IMR-90 (cell line): Measurements from ENCODE around the gene TAAR8. TPM values are rescaled to one million over a fixed set of nuclear protein-coding genes. Genes with fewer than 3 reads are reported as not detected.

Source experiments
- ATAC-seq: fragments of 200-7000 bp; cut with Tn5 transposase; 2 replicates; pipeline ENCODE4 v1.9.1; 2020; ENCODE audit warnings: low read depth, mild to moderate bottlenecking, moderate library complexity
- BruUV-seq: library from RNA; stranded (reverse); fragments of 400-500 nt; replicated peaks from 2 replicates; lab custom pipeline; 2021; lab: Mats Ljungman, UMichigan
- CTCF ChIA-PET: fragments of 300-600 bp; formaldehyde crosslinking; extraction: SDS; loops from one replicate; lab custom pipeline; 2021; ENCODE audit warnings: antibody characterized with exemption; lab: Yijun Ruan, JAX
- POLR2A ChIA-PET: fragments of 300-600 bp; sonication (Branson Sonifier 250); formaldehyde crosslinking; loops from one replicate; lab custom pipeline; 2022; ENCODE audit warnings: antibody characterized with exemption; ENCODE audit not compliant: unreplicated experiment; lab: Charles Lee
- DNase-seq: peaks from one replicate; pipeline ENCODE4 v3.0.0; 2013
- H2AFZ ChIP-seq: replicated peaks from 2 replicates; pipeline ENCODE3; 2013; ENCODE audit warnings: low read length, mild to moderate bottlenecking; ENCODE audit not compliant: poor library complexity
- H2AK5ac ChIP-seq: 2 replicates; pipeline ENCODE4 v1.6.1; 2013; ENCODE audit warnings: low read depth, low read length, inconsistent platforms
- H2AK9ac ChIP-seq: replicated peaks from 2 replicates; pipeline ENCODE3; 2013; ENCODE audit warnings: mild to moderate bottlenecking, low read depth, low read length, moderate library complexity; ENCODE audit not compliant: poor library complexity
- H2BK120ac ChIP-seq: 2 replicates; pipeline ENCODE4 v1.6.1; 2013; ENCODE audit warnings: low read depth, low read length, inconsistent platforms
- H2BK15ac ChIP-seq: 3 replicates; pipeline ENCODE4 v1.6.1; 2013; ENCODE audit warnings: low read depth, low read length, inconsistent platforms
- H2BK20ac ChIP-seq: 2 replicates; pipeline ENCODE4 v1.6.1; 2013; ENCODE audit warnings: low read depth, mild to moderate bottlenecking, inconsistent platforms, low read length, moderate library complexity
- H2BK5ac ChIP-seq: 2 replicates; pipeline ENCODE4 v1.6.1; 2013; ENCODE audit warnings: mild to moderate bottlenecking, low read depth, low read length, inconsistent platforms; ENCODE audit not compliant: poor library complexity, severe bottlenecking
- H3K14ac ChIP-seq: replicated peaks from 2 replicates; pipeline ENCODE4 v1.6.1; 2013; ENCODE audit warnings: low read depth, low read length, inconsistent platforms
- H3K18ac ChIP-seq: 2 replicates; pipeline ENCODE4 v1.6.1; 2013; ENCODE audit warnings: low read depth, low read length, control low read depth
- H3K23ac ChIP-seq: 2 replicates; pipeline ENCODE4 v1.6.1; 2013; ENCODE audit warnings: low read depth, low read length, inconsistent platforms
- H3K27ac ChIP-seq: 2 replicates; pipeline ENCODE4 v1.5.1; 2013; ENCODE audit warnings: mild to moderate bottlenecking, control low read depth, low read length; ENCODE audit not compliant: insufficient read depth
- H3K27me3 ChIP-seq: 2 replicates; pipeline ENCODE4 v1.6.1; 2013; ENCODE audit warnings: low read length; ENCODE audit not compliant: control insufficient read depth, insufficient read depth
- H3K36me3 ChIP-seq: 2 replicates; pipeline ENCODE4 v1.6.1; 2013; ENCODE audit warnings: low read length, mixed read lengths; ENCODE audit not compliant: control insufficient read depth, insufficient read depth
- H3K4ac ChIP-seq: 2 replicates; pipeline ENCODE4 v1.6.1; 2013; ENCODE audit warnings: low read depth, low read length, inconsistent platforms
- H3K4me1 ChIP-seq: 2 replicates; pipeline ENCODE4 v1.6.1; 2013; ENCODE audit warnings: low read length, mixed read lengths; ENCODE audit not compliant: control insufficient read depth, insufficient read depth
- H3K4me2 ChIP-seq: 2 replicates; pipeline ENCODE4 v1.6.1; 2013; ENCODE audit warnings: low read depth, mild to moderate bottlenecking, control low read depth, low read length, moderate library complexity
- H3K4me3 ChIP-seq: 2 replicates; pipeline ENCODE4 v1.5.1; 2013; ENCODE audit warnings: low read depth, mild to moderate bottlenecking, control low read depth, low read length, moderate library complexity; ENCODE audit not compliant: insufficient read depth
- H3K56ac ChIP-seq: 2 replicates; pipeline ENCODE4 v1.6.1; 2013; ENCODE audit warnings: low read length, inconsistent platforms; ENCODE audit not compliant: insufficient read depth; ENCODE audit errors: extremely low read depth
- H3K79me1 ChIP-seq, 2 experiments: 2 replicates each; pipeline ENCODE4 v1.6.1; 2013; ENCODE audit warnings: low read length in 2 of 2, inconsistent platforms in 1 of 2, low read depth in 1 of 2
- H3K9ac ChIP-seq: 2 replicates; pipeline ENCODE4 v1.6.1; 2013; ENCODE audit warnings: low read depth, low read length, control low read depth
- H3K9me1 ChIP-seq: 2 replicates; pipeline ENCODE4 v1.6.1; 2013; ENCODE audit warnings: low read length, inconsistent platforms; ENCODE audit not compliant: insufficient read depth
- H3K9me3 ChIP-seq: 2 replicates; pipeline ENCODE4 v1.6.1; 2013; ENCODE audit warnings: low read length; ENCODE audit not compliant: control insufficient read depth, insufficient read depth
- H4K20me1 ChIP-seq: 2 replicates; pipeline ENCODE4 v1.6.1; 2013; ENCODE audit warnings: low read length, inconsistent platforms; ENCODE audit not compliant: insufficient read depth
- H4K5ac ChIP-seq: 2 replicates; pipeline ENCODE4 v1.6.1; 2013; ENCODE audit warnings: mild to moderate bottlenecking, low read depth, low read length, control low read depth
- H4K8ac ChIP-seq, 2 experiments: 2 replicates each; pipeline ENCODE4 v1.6.1; 2013; ENCODE audit warnings: low read depth in 2 of 2, low read length in 2 of 2, control low read depth in 1 of 2, inconsistent platforms in 1 of 2
- H4K91ac ChIP-seq: 2 replicates; pipeline ENCODE4 v1.6.1; 2013; ENCODE audit warnings: low read depth, low read length, inconsistent platforms; ENCODE audit not compliant: insufficient read depth
- BHLHE40 ChIP-seq: fragments of 150-350 bp; IDR thresholded peaks from 2 replicates; pipeline ENCODE4 v1.6.1; 2016; ENCODE audit warnings: mild to moderate bottlenecking, low read depth, low read length
- CEBPB ChIP-seq: IDR thresholded peaks from 2 replicates; pipeline ENCODE4 v1.6.1; 2012; ENCODE audit warnings: low read depth, low read length, improper control_type of control experiment
- CHD1 ChIP-seq: IDR thresholded peaks from 2 replicates; pipeline ENCODE4 v1.6.1; 2012; ENCODE audit warnings: low read depth, low read length, improper control_type of control experiment
- CTCF ChIP-seq: conservative IDR thresholded peaks from 2 replicates; pipeline ENCODE4 v1.5.1; 2012; ENCODE audit warnings: mild to moderate bottlenecking, low read depth, low read length, improper control_type of control experiment
- ELK1 ChIP-seq: fragments of 150-350 bp; IDR thresholded peaks from 2 replicates; pipeline ENCODE4 v1.6.1; 2016; ENCODE audit warnings: low read depth, mild to moderate bottlenecking, low read length, moderate library complexity, borderline replicate concordance
- FOS ChIP-seq: fragments of 150-350 bp; IDR thresholded peaks from 2 replicates; pipeline ENCODE4 v1.6.1; 2016; ENCODE audit warnings: low read depth, low read length
- MAFK ChIP-seq: IDR thresholded peaks from 2 replicates; pipeline ENCODE4 v1.6.1; 2012; ENCODE audit warnings: low read depth, low read length, improper control_type of control experiment
- MAZ ChIP-seq: IDR thresholded peaks from 2 replicates; pipeline ENCODE4 v1.6.1; 2012; ENCODE audit warnings: low read depth, mild to moderate bottlenecking, low read length, improper control_type of control experiment, moderate library complexity, borderline replicate concordance
- MXI1 ChIP-seq: IDR thresholded peaks from 2 replicates; pipeline ENCODE4 v1.6.1; 2012; ENCODE audit warnings: low read depth, mild to moderate bottlenecking, low read length, moderate library complexity, borderline replicate concordance
- NFE2L2 ChIP-seq: fragments of 150-350 bp; IDR thresholded peaks from 2 replicates; pipeline ENCODE4 v1.6.1; 2016; ENCODE audit warnings: low read depth, mild to moderate bottlenecking, low read length
- POLR2A ChIP-seq: IDR thresholded peaks from 2 replicates; pipeline ENCODE4 v1.6.1; 2012; ENCODE audit warnings: mild to moderate bottlenecking, low read depth, low read length
- RAD21 ChIP-seq: IDR thresholded peaks from 2 replicates; pipeline ENCODE4 v1.6.1; 2012; ENCODE audit warnings: low read length, improper control_type of control experiment
- RCOR1 ChIP-seq: IDR thresholded peaks from 2 replicates; pipeline ENCODE4 v1.6.1; 2012; ENCODE audit warnings: mild to moderate bottlenecking, low read length, improper control_type of control experiment; ENCODE audit not compliant: insufficient replicate concordance
- RFX5 ChIP-seq: IDR thresholded peaks from 2 replicates; pipeline ENCODE4 v1.8.0; 2012; ENCODE audit warnings: low read depth, mild to moderate bottlenecking, low read length, moderate library complexity
- SMC3 ChIP-seq: fragments of 150-350 bp; IDR thresholded peaks from 2 replicates; pipeline ENCODE4 v1.6.1; 2016; ENCODE audit warnings: low read depth, mild to moderate bottlenecking, antibody characterized with exemption, low read length, moderate library complexity
- WGBS, 2 experiments: methylation state at CpG; one replicate each; pipeline versions ENCODE4 v1.1.5 to v1.1.7; 2013; ENCODE audit warnings: missing lambda C conversion rate in 2 of 2; ENCODE audit not compliant: insufficient read length in 1 of 2; ENCODE audit errors: extremely low coverage in 2 of 2; 5-methylcytosine and 5-hydroxymethylcytosine counted together
- dilution Hi-C: fragments of 300-500 bp; cut with HindIII; formaldehyde crosslinking; loops from one replicate; pipeline ENCODE4 v1.14.3; 2018; ENCODE audit warnings: low sequenced_read_pairs; ENCODE audit not compliant: unreplicated experiment
- in situ Hi-C: fragments of 300-500 bp; cut with MboI; formaldehyde crosslinking; loops from 3 replicates; pipeline ENCODE4 v1.14.3; 2019; ENCODE audit warnings: low sequenced_read_pairs, inconsistent platforms, mixed read lengths
- intact Hi-C: fragments of 100-400 bp; cut with micrococcal nuclease; formaldehyde crosslinking; loops from 2 replicates; pipeline ENCODE4 v1.10.0; 2022
- polyA plus RNA-seq, 3 experiments: library from polyadenylated mRNA; depleted of rRNA; stranded (reverse); fragments of >200 nt; gene quantifications; 2 replicates each; pipeline ENCODE4 v1.2.3, GENCODE V29; 2012; ENCODE audit warnings: low replicate concordance in 1 of 3
- total RNA-seq: library from RNA; depleted of rRNA; stranded (reverse); fragments of >200 nt; gene quantifications from 2 replicates; pipeline ENCODE4 v1.2.3, GENCODE V29; 2012
- TF ChIP-seq, protein P1 (sequence below): fragments of 150-350 bp; IDR thresholded peaks from 2 replicates; pipeline ENCODE4 v1.6.1; 2017; ENCODE audit warnings: mild to moderate bottlenecking, antibody characterized with exemption, low read length, low read depth

The TAAR8 gene
- total and polyA plus RNA-seq, 2 of the 4 experiments (the other 2 are of a cell fraction) = not detected

DNA sequence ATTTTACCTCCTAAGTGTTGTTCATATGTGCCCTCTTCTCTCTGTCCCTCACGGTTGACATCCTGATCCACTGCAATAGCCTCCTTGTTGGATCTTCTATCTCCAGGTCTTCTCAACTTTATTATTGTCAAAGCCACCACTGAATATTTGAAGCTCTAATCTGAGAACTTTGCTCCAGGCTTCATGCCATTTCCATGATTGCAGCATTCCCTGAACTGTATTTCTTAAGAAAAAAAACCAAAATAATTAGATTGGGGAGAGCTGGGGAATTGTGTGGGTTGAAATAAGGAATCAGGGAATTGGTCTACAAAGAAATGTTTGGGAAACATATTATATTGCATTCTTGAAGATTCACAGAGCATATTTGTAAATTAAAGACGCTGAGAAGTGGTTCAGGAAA is 37.1 kb upstream of the TAAR8 start:
- in situ Hi-C loops = no loop called here
- Histone ChIP-seq H3K18ac (no peak overlapping the region), H2BK120ac (no peak overlapping the region), H2BK20ac (no peak overlapping the region), H2AFZ (no peak overlapping the region), H2BK5ac (no peak overlapping the region), H4K8ac (no peak overlapping the region), H3K27me3 (peaks cover 16% of the 10 kb centered on the region), H2BK15ac (no peak overlapping the region), H3K79me1 (peaks cover 8 to 19% of the 10 kb centered on the region in 2 experiments; a peak in 2 of 4 replicates), H3K9me1 (no peaks in the 10 kb centered on the region), H4K20me1 (peaks cover 11% of the 10 kb centered on the region; the same call in 1 of the 2 replicates), H3K9me3 (no peaks in the 10 kb centered on the region), H3K14ac (no peak overlapping the region), H4K5ac (no peak overlapping the region), H3K36me3 (no peaks in the 10 kb centered on the region), H3K27ac (no peak overlapping the region), H3K23ac (no peak overlapping the region; the same call in 1 of the 2 replicates), H3K4me1 (peaks cover 4% of the 10 kb centered on the region), H3K56ac (no peak overlapping the region), H2AK9ac (no peak overlapping the region), H3K4me2 (no peak overlapping the region), H2AK5ac (no peak overlapping the region), H3K4ac (no peak overlapping the region), H3K4me3 (no peak overlapping the region), H3K9ac (no peak overlapping the region), H4K91ac (no peak overlapping the region)
- DNase-seq = no peak
- no peak for ATAC-seq
- intact Hi-C loops = no loop called here
- ChIA-PET POLR2A (no interaction called here), CTCF (no interaction called here)
- no TSS peak for BruUV-seq
- WGBS, 2 experiments = no CpG with 5 or more reads among the region's 2 CpGs
- dilution Hi-C loops = no loop called here
- TF ChIP-seq CHD1 (no peak), FOS (no peak), MXI1 (no peak), MAZ (no peak), NFE2L2 (no peak), SMC3 (no peak), RAD21 (no peak), CTCF (no peak), BHLHE40 (no peak), RCOR1 (no peak), ELK1 (no peak), RFX5 (no peak), POLR2A (no peak), CEBPB (no peak), MAFK (no peak)
- TF ChIP-seq, protein P1, sequence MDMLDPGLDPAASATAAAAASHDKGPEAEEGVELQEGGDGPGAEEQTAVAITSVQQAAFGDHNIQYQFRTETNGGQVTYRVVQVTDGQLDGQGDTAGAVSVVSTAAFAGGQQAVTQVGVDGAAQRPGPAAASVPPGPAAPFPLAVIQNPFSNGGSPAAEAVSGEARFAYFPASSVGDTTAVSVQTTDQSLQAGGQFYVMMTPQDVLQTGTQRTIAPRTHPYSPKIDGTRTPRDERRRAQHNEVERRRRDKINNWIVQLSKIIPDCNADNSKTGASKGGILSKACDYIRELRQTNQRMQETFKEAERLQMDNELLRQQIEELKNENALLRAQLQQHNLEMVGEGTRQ = no peak
